Measurements from ENCODE around the gene SPECC1L.
A peak's percentile ranks its signal among the peaks of the same experiment; 100 is the strongest.

SPECC1L gene

GRCh38 chr22:24437091-24437490 lies 166.5 kb downstream of the SPECC1L start:
- FAIRE-seq (peak; percentile 16), DNase-seq (ENCODE audit: insufficient read length, low spot score) (no peak)
- no peak for TF ChIP-seq PAX5 (IDR thresholded peaks at IDR 0.05; ENCODE audit: insufficient read depth, low read length, severe bottlenecking)

- TF ChIP-seq SPI1 (IDR thresholded peaks at IDR 0.05; ENCODE audit: low read depth, low read length) (peak; percentile 48), POU2F2 (IDR thresholded peaks at IDR 0.05; ENCODE audit: low read depth, low read length) (no peak; the same call in 1 of the 2 replicates)
These were observed 167.2 kb downstream of the SPECC1L start for GRCh38 chr22:24437741-24438328.

GRCh38 chr22:24440270-24440717 lies 169.7 kb downstream of the SPECC1L start:
- DNase-seq (ENCODE audit: insufficient read length, low spot score) (no peak), FAIRE-seq (no peak)
- TF ChIP-seq POLR2AphosphoS5 (IDR thresholded peaks at IDR 0.05; ENCODE audit: low read depth, low read length) (no peak), PAX5 (IDR thresholded peaks at IDR 0.05; ENCODE audit: insufficient read depth, low read length, severe bottlenecking) (no peak), TAF1 (IDR thresholded peaks at IDR 0.05; ENCODE audit: low read depth, low read length) (no peak), SPI1 (IDR thresholded peaks at IDR 0.05; ENCODE audit: low read depth, low read length) (no peak), POLR2A (IDR thresholded peaks at IDR 0.05; ENCODE audit: low read depth, low read length) (no peak), POU2F2 (IDR thresholded peaks at IDR 0.05; ENCODE audit: low read depth, low read length) (no peak)

More at GRCh38 chr22:24437741-24438328, 167.2 kb downstream of the SPECC1L start:
- peak; percentile 56 for DNase-seq (ENCODE audit: insufficient read length, low spot score)
- FAIRE-seq: peak; percentile 98

- DNase-seq (ENCODE audit: insufficient read length, low spot score): no peak
- no peak for FAIRE-seq
- TF ChIP-seq POLR2A (IDR thresholded peaks at IDR 0.05; ENCODE audit: low read depth, low read length) (no peak), POLR2AphosphoS5 (IDR thresholded peaks at IDR 0.05; ENCODE audit: low read depth, low read length) (no peak), POU2F2 (IDR thresholded peaks at IDR 0.05; ENCODE audit: low read depth, low read length) (no peak), PAX5 (IDR thresholded peaks at IDR 0.05; ENCODE audit: insufficient read depth, low read length, severe bottlenecking) (no peak), TAF1 (IDR thresholded peaks at IDR 0.05; ENCODE audit: low read depth, low read length) (no peak), SPI1 (IDR thresholded peaks at IDR 0.05; ENCODE audit: low read depth, low read length) (no peak)
These were observed 170.2 kb downstream of the SPECC1L start for GRCh38 chr22:24440718-24441405.

- no peak for TF ChIP-seq POU2F2 (IDR thresholded peaks at IDR 0.05; ENCODE audit: low read depth, low read length)
- FAIRE-seq: no peak
- no peak for DNase-seq (ENCODE audit: insufficient read length, low spot score)
These were observed 171.0 kb downstream of the SPECC1L start for GRCh38 chr22:24441406-24442351.

- FAIRE-seq (peak; percentile 9), DNase-seq (ENCODE audit: insufficient read length, low spot score) (no peak)
- TF ChIP-seq PAX5 (IDR thresholded peaks at IDR 0.05; ENCODE audit: insufficient read depth, low read length, severe bottlenecking): no peak
These were observed 171.7 kb downstream of the SPECC1L start for GRCh38 chr22:24442352-24442744.

- DNase-seq (ENCODE audit: insufficient read length, low spot score) (no peak), FAIRE-seq (no peak)
- TF ChIP-seq SPI1 (IDR thresholded peaks at IDR 0.05; ENCODE audit: low read depth, low read length) (no peak), POLR2AphosphoS5 (IDR thresholded peaks at IDR 0.05; ENCODE audit: low read depth, low read length) (no peak), PAX5 (IDR thresholded peaks at IDR 0.05; ENCODE audit: insufficient read depth, low read length, severe bottlenecking) (no peak), TAF1 (IDR thresholded peaks at IDR 0.05; ENCODE audit: low read depth, low read length) (no peak), POU2F2 (IDR thresholded peaks at IDR 0.05; ENCODE audit: low read depth, low read length) (no peak), POLR2A (IDR thresholded peaks at IDR 0.05; ENCODE audit: low read depth, low read length) (no peak)
These were observed 173.0 kb downstream of the SPECC1L start for GRCh38 chr22:24443668-24444067.

- no peak for TF ChIP-seq POLR2A (IDR thresholded peaks at IDR 0.05; ENCODE audit: low read depth, low read length)
- no peak for TF ChIP-seq POU2F2 (IDR thresholded peaks at IDR 0.05; ENCODE audit: low read depth, low read length)
- TF ChIP-seq TAF1 (IDR thresholded peaks at IDR 0.05; ENCODE audit: low read depth, low read length): no peak
- TF ChIP-seq PAX5 (IDR thresholded peaks at IDR 0.05; ENCODE audit: insufficient read depth, low read length, severe bottlenecking): no peak
- no peak for TF ChIP-seq SPI1 (IDR thresholded peaks at IDR 0.05; ENCODE audit: low read depth, low read length)
- TF ChIP-seq POLR2AphosphoS5 (IDR thresholded peaks at IDR 0.05; ENCODE audit: low read depth, low read length): no peak
- DNase-seq (ENCODE audit: insufficient read length, low spot score) (no peak), FAIRE-seq (no peak)
These were observed 173.6 kb downstream of the SPECC1L start for GRCh38 chr22:24444251-24444650.

- no peak for FAIRE-seq
- no peak for DNase-seq (ENCODE audit: insufficient read length, low spot score)
- no peak for TF ChIP-seq POU2F2 (IDR thresholded peaks at IDR 0.05; ENCODE audit: low read depth, low read length)
- TF ChIP-seq SPI1 (IDR thresholded peaks at IDR 0.05; ENCODE audit: low read depth, low read length): no peak
- TF ChIP-seq POLR2A (IDR thresholded peaks at IDR 0.05; ENCODE audit: low read depth, low read length): no peak
- no peak for TF ChIP-seq TAF1 (IDR thresholded peaks at IDR 0.05; ENCODE audit: low read depth, low read length)
- TF ChIP-seq PAX5 (IDR thresholded peaks at IDR 0.05; ENCODE audit: insufficient read depth, low read length, severe bottlenecking): no peak
- TF ChIP-seq POLR2AphosphoS5 (IDR thresholded peaks at IDR 0.05; ENCODE audit: low read depth, low read length): no peak
These were observed 174.3 kb downstream of the SPECC1L start for GRCh38 chr22:24444729-24445466.
